GM21723 (cell line): ENCODE results near the gene ECHDC3.
"Not testable (repeated sequence)": the region's sequence is repeated elsewhere in the genome, so short reads cannot be mapped to it uniquely, and the experiment has no call there.

ENCODE experiments used
- ATAC-seq: cut with Tn5 transposase; IDR thresholded peaks from one replicate; pipeline ENCODE4 v1.9.1; 2021; ENCODE audit warnings: mild to moderate bottlenecking, moderate library complexity; ENCODE audit not compliant: unreplicated experiment

The ECHDC3 gene

GRCh38 chr10:11742009-11742778 is at the start of gene ECHDC3:
ECHDC3 (plus strand) TSS chr10:11742382; CDS start chr10:11742577, 195 bp downstream.
- peak; percentile 81 for ATAC-seq

- ATAC-seq: no peak
Measured at GRCh38 chr10:11693376-11693775, 48.8 kb upstream of the ECHDC3 start.

DNA sequence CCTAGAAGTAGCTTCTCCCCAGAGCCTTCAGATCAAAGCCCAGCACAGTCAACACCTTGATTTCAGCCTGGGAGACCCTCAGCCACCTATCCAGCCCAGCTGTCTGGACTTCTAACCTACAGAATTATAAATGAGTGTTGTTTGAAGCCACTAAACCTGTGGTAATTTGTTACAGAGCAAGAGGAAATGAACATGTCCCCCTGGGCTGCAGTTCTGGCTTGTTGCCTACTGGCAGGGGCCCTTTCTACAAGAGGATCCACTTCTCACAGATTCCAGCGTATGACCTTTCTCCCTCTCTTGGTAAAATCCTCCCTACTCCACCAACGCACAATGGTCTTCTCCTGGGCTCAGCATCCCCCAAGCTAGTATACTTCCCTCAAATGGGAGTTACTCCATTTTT is 46.4 kb upstream of the ECHDC3 start:
- ATAC-seq: no peak

DNA sequence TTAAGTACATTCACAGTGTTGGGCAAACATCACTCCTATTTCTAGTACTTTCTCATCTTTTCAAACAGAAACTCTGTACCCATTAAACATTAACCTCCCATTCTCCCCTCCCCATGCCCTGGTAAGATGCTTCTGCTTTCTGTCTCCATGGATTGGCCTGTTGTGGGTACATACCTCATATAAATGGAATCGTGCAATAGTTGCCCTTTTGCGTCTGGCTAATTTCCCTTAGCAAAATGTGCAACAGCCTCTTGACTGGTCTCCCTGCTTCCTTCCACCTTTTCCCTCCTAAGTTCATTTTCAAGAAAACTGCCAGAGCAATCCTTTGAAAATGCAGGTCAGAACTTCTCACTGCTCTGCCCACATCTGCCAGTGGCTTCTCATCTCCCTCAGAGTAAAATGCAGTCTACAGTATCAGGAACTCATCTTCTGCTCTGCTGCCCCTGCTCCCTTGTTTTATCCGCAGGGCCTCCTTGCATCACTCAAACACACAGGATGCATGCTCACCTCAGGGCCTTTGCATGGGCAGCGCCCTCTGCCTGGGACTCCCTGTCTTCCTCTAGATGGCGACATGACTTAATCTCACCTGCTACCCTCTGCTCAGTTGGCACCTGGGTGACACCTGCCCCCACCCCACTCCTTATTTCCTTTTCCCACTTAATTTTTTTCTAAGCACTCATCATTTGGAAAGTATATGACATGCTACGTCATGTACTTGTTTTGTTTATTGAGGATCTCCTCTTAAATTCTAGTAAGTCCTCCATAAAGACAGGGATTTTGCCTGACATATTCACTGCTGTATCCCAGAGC is 44.3 kb upstream of the ECHDC3 start:
- peak; percentile 35 for ATAC-seq

DNA sequence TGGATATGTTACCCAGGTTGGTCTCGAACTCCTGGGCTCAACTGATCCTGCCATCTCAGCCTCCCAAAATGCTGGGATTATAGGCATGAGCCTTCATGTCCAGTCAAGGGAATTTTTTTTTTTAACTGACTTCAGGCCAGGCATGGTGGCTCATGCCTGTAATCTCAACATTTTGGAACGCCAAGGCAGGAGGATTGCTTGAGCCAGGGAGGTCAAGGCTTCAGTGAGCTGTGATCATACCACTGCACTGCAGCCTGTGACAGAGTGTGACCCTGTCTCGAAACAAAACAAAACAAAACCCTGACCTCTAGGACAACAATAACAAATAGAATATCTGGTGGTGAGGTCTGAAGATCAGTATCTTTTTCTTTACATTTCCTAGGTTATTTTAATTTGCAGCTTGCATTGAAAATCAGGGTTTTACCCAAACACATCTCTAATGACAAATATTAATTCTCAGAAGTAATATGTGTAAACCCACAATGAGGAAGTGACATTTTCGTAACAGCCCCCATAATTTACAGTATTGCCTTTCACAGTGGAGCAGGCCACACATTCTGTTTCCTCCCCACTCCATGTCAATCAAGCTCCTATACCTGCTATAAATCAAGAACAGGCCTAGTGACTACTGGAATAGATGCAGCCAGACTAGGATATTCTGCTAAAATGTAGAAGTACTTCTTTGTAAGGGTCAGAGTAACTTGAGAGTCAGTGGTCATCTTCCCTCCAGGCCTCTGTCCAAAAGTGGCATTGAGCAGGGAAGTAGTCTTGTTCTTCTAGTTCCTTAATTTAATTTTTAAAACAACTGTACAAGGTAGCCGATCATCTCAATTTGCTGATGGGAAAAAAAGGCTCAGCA is 43.3 kb upstream of the ECHDC3 start:
- ATAC-seq: peak; percentile 86

GRCh38 chr10:11699550-11700097 is 42.6 kb upstream of the ECHDC3 start:
- ATAC-seq: no peak

- no peak for ATAC-seq
Measured at GRCh38 chr10:11700539-11700938, 41.6 kb upstream of the ECHDC3 start.

- ATAC-seq: no peak
Measured at GRCh38 chr10:11701451-11702095, 40.6 kb upstream of the ECHDC3 start.

- no peak for ATAC-seq
Measured at GRCh38 chr10:11702264-11702663, 39.9 kb upstream of the ECHDC3 start.

DNA sequence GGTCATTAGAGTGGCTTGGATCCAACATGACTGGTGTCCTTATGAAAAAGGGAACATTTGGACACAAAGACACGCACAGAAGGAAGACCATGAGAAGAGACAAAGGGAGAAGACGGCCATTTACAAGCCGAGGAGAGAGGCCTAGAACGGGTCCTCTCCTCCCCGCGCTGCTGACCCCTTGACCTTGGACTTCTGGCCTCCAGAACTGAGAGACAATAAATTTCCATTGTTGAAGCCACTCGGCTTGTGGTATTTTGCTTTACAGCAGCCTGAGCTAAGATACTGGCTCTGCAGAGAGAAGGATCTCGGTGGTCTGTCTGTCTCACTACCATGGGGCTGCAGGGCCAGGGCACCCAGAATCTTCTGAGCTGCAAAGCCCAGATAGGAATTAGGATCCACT is 38.1 kb upstream of the ECHDC3 start:
- no peak for ATAC-seq

DNA sequence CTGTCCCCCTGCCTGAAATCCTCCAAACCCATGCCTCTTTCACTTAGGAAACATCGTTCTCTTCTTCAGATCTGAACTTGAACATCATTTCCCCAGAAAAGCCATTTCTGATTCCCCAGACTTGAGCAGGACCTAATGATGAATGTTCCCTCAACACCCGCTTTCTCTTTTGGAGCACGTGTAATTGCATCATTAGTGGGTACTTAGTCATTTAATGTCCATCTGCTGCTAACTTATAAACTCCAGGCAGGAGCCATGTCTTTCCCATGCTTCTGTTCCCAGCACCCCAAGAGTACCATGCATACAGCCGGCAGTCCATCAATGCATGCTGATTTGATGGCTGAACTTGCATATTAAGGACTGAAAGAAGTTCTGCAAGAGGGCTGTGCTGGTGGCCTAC is 36.5 kb upstream of the ECHDC3 start:
- ATAC-seq: no peak

DNA sequence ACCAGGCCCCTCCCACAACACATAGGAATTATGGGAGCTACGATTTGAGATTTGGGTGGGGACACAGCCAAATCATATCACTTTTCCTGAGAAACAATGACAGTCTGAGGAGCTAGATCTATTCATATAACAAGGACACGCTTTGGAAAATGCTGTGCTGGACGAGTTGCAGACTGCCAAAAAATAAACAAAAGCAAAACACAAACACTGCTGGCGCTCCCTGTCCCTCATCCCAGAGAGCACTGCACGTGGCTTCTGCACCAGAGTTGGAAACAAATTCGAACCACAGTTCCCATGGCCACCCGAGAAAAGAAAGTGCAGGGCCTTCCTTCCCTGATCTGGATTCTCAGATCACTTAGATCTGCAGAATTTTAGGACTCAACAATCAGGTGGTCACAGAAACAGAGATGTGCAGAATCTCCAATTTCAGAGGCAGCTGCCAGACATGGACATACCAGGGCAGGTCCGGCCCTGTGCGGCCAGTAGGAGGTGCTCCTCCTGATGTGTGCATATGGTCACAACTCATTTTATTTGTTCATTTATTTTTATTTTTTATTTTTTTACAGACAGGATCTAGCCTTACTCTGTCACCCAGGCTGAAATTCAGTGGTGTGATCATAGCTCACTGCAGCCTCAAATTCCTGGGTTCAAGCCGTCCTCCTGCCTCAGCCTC is 35.2 kb upstream of the ECHDC3 start:
- no peak for ATAC-seq

GRCh38 chr10:11707624-11708350 is 34.4 kb upstream of the ECHDC3 start:
- no peak for ATAC-seq

GRCh38 chr10:11708801-11709200 is 33.4 kb upstream of the ECHDC3 start:
- ATAC-seq: not testable (repeated sequence)

DNA sequence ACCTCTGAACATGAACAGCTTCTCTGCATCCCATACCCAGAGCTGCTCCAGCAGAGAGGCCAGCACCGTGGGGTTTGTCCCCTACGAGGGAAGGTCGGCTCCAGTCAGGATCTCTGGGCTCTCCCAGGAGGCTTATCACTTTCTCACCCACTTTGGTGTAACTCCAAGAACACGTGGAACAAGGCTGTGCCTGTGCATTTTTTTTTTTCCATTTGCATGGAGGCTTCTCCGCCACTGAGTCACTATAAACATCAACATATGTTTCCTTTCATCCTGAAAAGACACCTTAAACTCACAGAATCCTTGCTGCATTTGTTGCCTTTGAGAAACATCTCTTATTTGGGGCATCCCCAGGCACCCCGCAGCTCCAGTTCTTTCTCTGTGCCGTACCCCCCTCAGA is 29.4 kb upstream of the ECHDC3 start:
- no peak for ATAC-seq

DNA sequence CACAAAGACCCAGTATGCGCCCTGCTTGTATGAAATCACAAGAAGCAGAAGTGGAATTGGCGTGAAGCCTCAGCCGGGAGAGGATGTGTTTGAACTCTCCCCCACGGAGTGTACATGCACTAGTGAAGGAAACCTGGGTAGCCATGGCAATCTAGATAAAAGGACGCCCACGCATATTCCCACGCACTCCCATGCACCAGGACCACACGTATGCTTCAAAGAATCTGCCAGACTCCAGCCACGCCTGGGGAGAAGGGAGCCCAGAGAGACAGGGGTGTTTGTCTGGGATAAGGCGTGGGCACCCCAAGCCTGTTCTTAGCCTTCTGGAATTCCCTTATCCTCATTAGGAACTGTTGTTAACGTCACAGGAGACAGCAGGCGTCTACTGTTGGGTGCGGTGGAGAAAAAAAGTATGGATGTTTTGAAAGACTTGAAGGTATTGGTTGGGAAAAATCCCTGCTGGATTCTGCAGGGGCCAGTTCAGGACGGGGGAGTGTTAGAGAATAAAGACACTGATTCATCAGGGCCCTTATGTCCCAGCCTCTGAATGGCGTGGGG is 28.9 kb upstream of the ECHDC3 start:
- no peak for ATAC-seq

GRCh38 chr10:11713963-11714362 is 28.2 kb upstream of the ECHDC3 start:
- ATAC-seq: no peak

DNA sequence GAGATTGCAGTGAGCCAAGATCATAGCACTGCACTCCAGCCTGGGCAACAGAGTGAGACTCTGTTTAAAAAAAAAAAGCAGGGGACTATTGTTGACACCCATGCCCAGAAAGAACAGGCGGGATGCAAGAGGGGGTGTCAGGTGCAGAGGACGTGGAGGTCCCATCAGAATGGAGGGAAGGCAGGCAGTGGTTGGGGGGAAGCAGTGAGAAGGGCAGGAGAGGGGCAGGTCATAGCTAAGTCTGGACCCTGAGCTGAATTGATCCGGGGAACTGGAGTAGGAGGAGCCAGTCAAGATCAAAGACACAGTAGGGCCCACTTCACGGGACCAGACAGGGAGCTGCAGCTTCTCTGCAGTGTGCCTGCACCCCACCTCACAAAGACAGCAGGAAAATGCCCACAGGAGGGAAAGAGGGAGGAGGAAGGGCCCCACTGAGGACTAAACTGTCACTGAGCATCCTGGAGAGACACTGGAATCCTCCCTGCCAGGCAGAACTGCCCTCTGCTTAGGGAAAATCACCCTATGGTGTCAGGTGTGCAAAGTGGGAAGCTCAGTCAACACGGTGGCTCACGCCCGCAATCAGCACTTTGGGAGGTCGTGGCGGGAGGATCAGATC is 27.3 kb upstream of the ECHDC3 start:
- no peak for ATAC-seq
